Measurements from ENCODE around the gene PCDH1.
"Not testable (repeated sequence)": the region's sequence is repeated elsewhere in the genome, so short reads cannot be mapped to it uniquely, and the experiment has no call there.

Gene PCDH1

DNA sequence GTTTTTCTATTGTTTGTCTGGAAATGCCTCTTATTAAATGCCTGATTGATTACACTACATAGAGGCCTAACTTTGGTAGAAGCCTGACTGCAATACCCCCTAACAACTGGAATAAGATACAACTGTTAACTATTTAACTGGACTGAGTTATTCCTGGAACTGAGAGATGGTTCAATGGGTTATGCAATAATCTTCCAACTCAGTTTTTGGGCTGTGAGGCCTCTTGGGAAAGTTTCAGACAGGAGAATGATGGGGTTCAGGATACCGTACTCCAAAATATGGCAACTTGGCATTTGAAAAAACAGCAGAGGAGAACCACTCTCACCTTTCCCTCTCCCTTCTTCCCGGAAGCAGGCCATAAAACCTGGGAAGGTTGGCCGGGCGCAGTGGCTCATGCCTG lies 19.2 kb upstream of the PCDH1 start:
- DNase-seq: no peak

GRCh38 chr5:141890429-141890828 lies 12.2 kb upstream of the PCDH1 start:
- not testable (repeated sequence) for DNase-seq

DNA sequence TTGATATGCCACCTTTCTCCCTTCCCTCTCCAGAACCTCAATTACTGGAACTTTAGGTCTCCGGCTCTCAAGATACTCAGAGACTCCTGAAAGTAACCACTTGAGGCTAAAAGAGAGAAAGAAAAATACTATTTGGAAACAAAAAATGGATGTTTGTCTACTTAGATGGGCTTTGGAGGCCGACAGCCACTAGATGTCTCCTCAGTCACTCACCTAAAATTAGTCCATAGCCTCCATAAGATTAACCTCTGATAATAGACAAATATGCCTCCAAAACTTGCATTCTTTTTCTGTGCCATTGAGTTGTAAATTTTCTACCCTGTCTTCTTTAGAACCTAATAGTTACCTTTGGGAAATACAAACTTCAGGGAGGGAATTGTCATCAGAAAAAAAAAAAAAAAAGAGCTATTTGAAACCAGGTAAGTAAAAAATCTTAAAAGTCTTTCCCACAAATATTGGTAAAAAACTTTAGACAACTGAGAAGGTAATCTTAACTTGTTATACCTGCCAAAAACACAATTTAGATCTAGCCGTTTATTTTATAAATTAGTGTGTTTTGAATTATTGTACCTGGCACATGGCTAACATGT lies 11.2 kb upstream of the PCDH1 start:
- no peak for DNase-seq

DNA sequence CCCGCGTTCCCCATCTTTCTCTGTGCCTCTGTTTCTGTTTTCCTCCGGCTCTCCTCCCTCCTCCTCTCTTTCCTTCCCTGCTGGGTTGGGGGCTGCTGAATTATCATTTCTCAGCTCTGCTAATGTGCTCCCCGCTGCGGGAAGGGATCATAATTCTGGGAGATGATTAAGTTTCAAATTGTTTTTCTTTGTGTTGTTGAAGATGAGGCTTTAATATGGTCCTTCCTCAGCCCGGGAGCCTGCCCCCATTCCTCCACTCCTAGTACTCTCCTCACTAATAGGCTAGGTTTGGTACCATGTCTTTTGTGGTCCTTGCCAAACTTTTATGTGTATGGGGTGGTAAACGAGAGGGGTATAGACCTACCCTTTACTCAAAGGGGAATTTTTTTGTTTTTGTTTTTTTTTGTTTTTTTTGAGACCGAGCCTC lies 5.7 kb upstream of the PCDH1 start:
- DNase-seq: no peak

- no peak for DNase-seq
Measured at GRCh38 chr5:141883184-141883891, 5.1 kb upstream of the PCDH1 start.

GRCh38 chr5:141882594-141883183 lies 4.5 kb upstream of the PCDH1 start:
- no peak for DNase-seq

DNA sequence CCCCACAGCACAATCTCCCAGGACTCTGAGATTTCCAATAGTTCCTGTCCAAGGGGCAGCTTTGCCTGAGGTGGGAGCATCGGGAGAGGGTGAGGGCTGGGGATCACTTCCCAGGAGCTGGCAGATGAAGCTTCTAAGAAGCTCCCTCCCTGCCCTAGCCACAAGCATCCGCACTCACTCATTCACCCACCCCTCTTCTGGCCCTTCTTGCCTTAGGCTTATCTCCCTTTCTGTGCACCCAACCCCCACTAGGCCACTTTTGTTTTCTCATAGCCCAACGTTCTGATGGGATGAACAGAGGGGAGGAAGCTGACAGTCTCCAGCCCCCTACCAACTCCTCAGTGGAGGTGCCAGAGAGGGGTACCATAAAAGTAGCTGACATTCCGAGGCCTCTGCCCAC lies 3.7 kb upstream of the PCDH1 start:
- DNase-seq: no peak

- DNase-seq: no peak
Measured at GRCh38 chr5:141880961-141881801, 3.0 kb upstream of the PCDH1 start.

DNA sequence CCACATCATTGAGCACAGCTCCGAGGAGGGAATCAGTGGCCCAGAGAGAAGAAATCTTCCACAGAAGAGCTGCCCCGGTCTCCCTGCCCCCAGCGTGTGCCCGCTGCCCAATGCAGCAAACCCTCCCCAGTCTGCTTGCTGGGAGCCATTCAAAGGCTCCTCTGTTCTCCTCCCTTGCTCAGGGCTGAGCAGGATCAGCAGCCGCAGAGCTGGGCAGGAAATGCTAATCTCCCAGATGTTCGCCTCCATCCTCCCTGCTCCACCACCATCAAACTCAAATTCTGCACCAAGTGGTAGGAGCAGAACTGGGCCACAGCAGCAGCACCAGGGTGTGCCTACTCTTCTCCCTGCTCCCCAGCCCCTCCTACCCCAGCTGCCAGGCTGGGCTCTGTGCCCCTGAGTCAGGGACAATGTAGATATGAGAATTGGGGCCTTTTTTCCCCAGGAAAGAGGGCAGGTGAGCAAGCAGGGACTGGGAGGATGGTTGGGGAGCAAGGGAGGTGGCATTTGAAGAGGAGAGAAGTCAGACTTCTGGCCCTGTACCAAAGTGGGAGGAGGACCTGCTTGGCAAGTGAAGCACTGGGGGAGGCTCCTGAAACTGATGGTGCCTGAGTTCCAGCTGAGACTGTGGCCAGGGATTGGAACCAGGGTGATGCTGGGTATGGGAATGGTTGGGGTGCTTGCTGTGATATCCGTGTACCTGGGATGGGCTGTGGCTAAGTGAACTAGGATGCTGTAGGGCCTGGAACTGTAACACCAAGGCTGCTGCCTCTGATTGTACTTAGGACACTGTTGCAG lies 1.9 kb upstream of the PCDH1 start:
- no peak for DNase-seq

DNA sequence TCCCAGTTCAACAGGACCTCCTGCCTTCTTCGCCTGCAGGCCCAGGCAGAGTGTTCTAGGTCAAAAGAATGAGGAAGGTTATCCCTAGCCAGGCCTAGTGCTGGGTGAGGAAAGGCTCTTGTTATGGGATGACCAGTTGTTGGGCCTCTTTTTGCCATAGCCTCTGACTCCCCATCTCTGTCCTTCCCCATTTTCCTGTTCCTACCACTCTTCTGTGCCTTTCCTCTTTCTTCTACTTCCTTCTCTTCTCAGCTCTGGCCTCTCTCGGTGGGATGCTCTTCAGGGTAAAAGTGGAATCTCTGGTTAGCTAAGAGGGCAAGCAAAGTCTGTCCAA lies 1.2 kb upstream of the PCDH1 start:
- no peak for DNase-seq

DNA sequence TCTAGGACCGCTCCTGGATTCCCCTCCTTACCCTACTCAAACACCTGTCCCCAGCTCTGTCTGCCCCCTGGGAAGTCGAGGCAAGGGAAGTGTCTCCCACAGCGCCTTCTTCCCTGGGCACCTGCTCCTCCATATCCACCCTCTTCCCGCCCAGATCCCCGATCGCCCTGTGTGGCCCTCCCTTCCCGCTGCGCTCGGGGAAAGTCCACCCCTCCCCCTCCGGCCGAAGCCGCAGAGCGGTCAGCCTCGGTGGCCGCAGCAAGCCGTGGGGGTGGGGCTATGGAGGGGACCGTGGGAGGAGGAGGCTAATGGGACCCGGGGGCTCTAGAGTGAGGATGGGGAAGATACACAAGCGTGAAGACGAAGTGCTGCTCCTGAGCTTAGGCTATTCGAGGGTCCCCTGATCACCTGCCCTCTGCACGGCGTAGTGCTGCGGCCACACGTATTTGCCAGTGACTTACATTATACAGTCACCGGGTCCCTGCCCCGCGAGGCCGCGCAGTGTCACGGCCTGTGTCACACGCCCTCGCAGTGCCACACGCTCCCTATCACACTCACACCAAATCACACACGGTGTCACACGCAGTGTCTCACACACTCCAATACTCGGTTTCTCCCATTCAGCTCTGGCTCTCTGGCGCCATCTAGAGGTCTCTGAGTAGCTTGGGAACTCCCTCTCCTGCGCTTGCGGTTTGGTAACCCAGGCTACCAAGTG lies 658 bp upstream of the PCDH1 start:
- DNase-seq: peak; percentile 85

DNA sequence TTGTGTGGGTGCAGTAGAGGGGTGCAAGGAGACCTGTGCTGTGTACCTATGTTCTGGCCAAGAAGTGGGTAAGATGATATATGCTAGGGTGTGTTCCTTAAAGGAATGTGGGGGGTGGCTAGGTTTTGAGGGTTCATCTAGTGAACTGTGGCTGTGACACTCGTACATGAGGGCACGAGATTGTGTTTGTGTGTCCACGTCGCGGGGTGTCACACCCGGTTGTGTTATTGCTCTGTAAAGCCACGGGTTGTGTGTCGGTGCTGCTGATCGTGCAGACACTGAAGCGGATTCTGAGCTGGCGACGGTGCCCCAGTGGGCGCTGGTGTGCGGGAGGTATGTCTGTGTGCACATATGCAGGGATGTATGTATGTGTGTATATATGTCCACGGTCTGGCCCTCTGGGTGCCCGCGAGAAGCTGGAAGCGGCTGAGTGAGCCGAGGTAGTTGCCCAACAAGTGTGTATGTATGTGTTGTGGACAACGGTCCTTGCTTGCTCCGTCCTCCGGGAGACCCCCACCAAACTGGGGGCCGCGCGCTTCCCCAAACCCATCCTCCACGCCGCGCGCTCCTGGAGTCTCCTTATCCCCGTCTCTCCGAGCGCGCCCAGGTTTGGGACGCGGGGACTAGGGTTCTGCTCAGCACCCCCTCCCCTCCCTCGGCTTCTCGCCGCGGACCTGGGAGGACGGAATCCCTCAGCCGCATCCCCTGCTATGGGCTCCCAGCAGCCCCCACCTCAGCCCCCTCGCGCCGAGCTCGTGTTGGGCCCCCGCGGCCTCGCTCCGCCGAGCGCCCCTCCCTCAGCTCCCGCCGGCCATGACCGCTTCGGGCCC lies 639 bp downstream of the PCDH1 start:
- no peak for DNase-seq

DNA sequence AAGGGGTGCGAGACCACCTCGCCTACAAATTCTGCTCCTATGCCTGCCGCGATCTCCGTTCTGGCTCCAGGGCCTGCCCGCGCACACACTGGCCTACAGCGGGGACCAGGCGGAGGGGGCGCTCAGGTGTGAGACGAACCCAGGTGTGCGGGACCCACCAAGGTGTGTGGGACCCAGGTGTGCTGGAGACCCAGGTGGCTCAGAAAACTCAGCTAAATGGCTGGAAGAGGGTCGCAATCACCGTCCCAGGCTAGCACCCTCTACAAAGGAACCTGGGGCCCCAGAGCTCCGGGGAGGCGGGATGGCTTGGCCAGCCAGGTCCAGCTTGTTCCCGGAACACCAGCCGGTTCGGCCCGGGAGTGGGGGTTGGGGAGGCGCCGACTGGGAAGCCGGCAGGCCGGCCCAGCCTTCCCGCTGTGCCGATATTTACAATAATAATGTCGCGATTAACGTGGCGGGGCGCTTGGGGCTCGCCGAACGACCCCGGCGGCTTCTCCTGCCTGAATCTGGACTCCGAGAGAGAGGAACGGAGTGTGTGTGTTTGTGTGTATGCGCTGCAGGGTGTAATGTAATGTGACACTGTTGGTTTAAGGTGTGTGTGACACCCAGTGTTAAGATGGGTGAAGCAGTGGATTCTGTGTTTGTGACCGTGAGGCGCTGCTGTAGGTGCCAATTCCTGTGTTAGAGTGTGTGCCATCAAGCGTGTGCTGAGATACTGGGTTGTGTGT lies 1.4 kb downstream of the PCDH1 start:
- no peak for DNase-seq

DNA sequence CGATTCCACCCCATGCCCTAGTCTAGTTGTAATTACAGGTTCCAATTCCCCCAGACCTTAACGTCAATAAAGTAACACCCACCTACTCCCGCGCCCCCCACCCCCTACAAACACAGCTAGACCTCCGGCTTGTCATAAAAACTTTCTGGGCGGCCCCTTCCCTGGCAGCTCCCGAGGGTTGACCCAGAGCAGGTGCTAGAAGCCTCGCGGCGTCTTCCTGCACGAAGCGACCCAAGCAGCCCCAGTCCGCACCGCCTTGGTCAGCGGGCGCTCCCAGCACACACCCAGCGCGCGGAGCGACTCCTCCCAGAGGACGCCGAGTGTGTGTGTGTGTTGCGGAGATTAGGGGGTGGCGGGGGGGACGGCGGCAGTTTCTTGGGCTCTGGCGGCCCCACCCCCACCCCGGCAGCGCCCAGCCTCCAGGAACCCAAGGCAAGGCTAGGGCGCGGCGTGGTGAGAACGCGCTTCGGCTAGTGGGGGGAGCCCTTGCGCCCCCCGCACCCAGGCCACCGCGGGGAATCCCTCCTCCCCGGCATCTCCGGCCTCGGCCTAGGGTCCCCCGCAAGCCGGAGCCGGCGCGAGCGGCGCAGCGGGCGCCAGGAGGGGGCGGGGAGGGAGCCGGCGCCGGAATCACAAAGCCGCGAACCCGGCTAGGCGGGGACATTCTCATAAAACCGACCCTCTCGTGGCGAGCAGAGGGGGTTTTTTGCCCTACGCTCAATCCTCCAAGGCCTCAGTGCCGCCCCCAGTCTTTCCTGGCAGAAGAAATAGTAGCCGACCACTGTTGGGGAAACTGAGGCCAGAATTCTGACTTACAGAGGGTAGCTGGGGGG lies 2.2 kb downstream of the PCDH1 start:
- DNase-seq: no peak

DNA sequence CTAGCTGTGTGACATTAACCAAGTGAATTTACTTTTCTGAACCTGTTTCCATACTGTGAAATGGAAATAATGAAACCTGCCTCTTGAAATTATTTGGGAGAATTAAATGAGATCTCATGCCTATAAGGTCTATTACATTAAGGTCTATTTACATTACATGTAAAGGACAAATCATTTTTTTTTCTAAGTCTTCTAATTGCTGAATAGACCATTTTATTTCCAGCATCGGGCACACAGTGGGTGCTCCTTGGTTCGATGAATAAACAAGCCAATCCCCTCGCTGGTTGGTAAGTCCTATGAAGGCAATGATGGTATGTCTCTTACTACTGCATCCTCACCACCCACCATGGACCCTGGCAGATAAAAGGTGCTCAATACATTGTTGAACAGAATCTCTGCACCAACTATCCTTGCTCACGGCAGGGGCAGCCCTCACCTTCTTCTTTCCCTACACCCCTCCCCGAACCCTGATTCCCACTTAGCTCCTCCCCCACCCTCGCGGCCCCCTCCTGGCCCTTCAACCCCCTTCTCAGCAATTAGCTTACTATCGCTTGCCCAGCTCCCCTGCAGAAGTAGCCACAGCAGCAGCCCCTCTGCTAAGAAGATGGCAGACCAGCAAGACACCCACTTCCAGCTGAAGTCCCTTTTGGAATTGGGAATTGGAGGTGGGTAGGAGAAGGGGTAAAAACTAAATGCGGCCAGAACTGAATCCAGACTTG lies 3.0 kb downstream of the PCDH1 start:
- no peak for DNase-seq

DNA sequence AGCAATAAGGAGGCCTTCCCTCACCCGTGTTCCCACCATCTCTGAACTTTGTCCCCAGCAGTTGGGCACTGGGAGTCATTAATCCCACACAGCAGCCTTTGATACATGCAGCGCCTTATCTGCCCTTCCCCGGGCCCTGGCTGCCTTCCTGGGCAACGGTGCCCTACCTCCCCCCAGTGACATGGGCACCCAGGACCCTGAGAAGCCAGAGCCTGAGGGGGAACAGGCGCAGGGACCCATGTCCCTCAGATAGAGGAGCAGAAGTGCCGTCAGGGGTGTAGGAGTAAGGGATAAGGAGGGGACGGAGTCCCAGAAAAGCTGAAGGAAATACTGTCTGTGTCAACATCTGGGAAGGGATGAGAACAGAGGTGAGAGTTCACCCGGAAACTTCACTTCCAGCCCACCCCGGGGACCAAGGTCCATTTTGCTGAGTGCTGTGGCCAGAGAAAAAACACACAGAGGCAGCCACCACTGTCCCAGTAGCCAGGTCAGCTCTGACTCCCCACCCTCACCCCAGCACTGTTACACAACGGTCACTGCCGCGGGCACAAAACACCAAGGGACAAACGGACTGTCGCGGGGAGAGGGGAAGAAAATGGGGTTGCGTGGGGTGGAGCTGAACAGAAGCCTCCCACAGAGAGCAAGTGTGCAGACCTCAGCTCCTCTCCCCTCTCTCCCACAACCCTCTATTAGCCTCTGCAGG lies 3.8 kb downstream of the PCDH1 start:
- no peak for DNase-seq

DNA sequence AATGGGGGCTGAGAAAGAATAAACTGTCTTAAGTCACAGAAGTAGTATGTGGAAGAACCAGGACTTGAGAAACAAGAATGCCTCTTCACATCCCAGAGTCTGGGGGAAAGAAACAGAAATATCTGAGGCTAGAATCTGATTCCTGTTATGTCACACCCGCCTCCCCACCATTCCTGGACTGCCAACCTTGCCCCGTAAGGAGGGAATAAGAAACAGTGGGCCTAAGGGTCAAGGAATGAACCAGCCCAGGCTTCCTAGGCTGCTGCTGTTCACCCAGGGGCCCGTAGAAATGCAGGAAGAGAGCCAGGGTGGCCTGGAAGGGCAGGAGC lies 4.3 kb downstream of the PCDH1 start:
- DNase-seq: no peak
